ENCODE data around the gene VWF. TPM values are rescaled to one million over a fixed set of nuclear protein-coding genes. Genes with fewer than 3 reads are reported as not detected.

The VWF gene
- total RNA-seq, 1 experiment from 2014 or later: 0.41 TPM

- Histone ChIP-seq H3K9me3 (no peaks in the 10 kb centered on the region), H3K4me1 (peaks cover 41% of the 10 kb centered on the region), H3K36me3 (ENCODE audit: control insufficient read depth, insufficient read depth, low read length) (no peaks in the 10 kb centered on the region), H3K27me3 (replicated peaks; ENCODE audit: control insufficient read depth, insufficient read depth, low read length) (no peaks in the 10 kb centered on the region), H3K4me3 (ENCODE audit: low read depth, low read length) (no peak overlapping the region)
- Mint-ChIP-seq H3K27me3 (ENCODE audit: insufficient read depth, unreplicated experiment) (no peaks in the 10 kb centered on the region), H3K4me3 (ENCODE audit: unreplicated experiment) (no peak overlapping the region), H3K36me3 (ENCODE audit: insufficient read depth, unreplicated experiment) (peaks cover 6% of the 10 kb centered on the region), H3K9me3 (ENCODE audit: unreplicated experiment) (no peaks in the 10 kb centered on the region), H3K4me1 (ENCODE audit: low read depth, unreplicated experiment) (peaks cover 61% of the 10 kb centered on the region), H3K27ac (ENCODE audit: unreplicated experiment) (no peak overlapping the region)
- POLR2A ChIA-PET: no interaction called here
- CTCF ChIA-PET: interaction anchor here (1.0 to 1.6 kb wide), 7 partner anchors 16 to 211 kb away, joined by 3 to 18 read pairs (median 8); no protein-coding TSS in a partner anchor
- no TSS peak for BruUV-seq (replicated peaks)
- DNase-seq: no peak
- intact Hi-C loops (cut with micrococcal nuclease; ENCODE audit: unreplicated experiment): no loop called here
- no peak for TF ChIP-seq CTCF (IDR thresholded peaks at IDR 0.05; ENCODE audit: insufficient read depth in 1 of 2, low read depth in 1 of 2, low read length in 1 of 2, severe bottlenecking in 1 of 2, unreplicated experiment in 1 of 2)
Measured at GRCh38 chr12:6068227-6068626, 56.2 kb downstream of the VWF start.

GRCh38 chr12:6067152-6067916 is 57.1 kb downstream of the VWF start:
- no peak overlapping the region for H3K4me3 ChIP-seq (ENCODE audit: low read depth, low read length)
- H3K4me1 ChIP-seq: peaks cover 37% of the 10 kb centered on the region
- ChIA-PET CTCF (interaction anchor here (0.5 to 1.6 kb wide), 16 partner anchors 13 to 218 kb away, joined by 3 to 18 read pairs (median 4); no protein-coding TSS in a partner anchor), POLR2A (interaction anchor here (0.5 to 0.6 kb wide), 2 partner anchors 212 to 562 kb away, joined by 3 to 4 read pairs; no protein-coding TSS in a partner anchor)
- intact Hi-C loops (cut with micrococcal nuclease; ENCODE audit: unreplicated experiment): loop anchor here (1.0 kb wide), 3 partner anchors 128 to 218 kb away; no protein-coding TSS in a partner anchor
- Mint-ChIP-seq H3K4me1 (ENCODE audit: low read depth, unreplicated experiment) (peaks cover 64% of the 10 kb centered on the region), H3K27me3 (ENCODE audit: insufficient read depth, unreplicated experiment) (no peaks in the 10 kb centered on the region), H3K27ac (ENCODE audit: unreplicated experiment) (no peak overlapping the region), H3K36me3 (ENCODE audit: insufficient read depth, unreplicated experiment) (peaks cover 6% of the 10 kb centered on the region), H3K9me3 (ENCODE audit: unreplicated experiment) (no peaks in the 10 kb centered on the region), H3K4me3 (ENCODE audit: unreplicated experiment) (no peak overlapping the region)
- no peaks in the 10 kb centered on the region for H3K36me3 ChIP-seq (ENCODE audit: control insufficient read depth, insufficient read depth, low read length)
- peak; percentile 88 for DNase-seq
- H3K9me3 ChIP-seq: no peaks in the 10 kb centered on the region
- BruUV-seq (replicated peaks): no TSS peak
- H3K27me3 ChIP-seq (replicated peaks; ENCODE audit: control insufficient read depth, insufficient read depth, low read length): no peaks in the 10 kb centered on the region
- TF ChIP-seq CTCF (IDR thresholded peaks at IDR 0.05; ENCODE audit: insufficient read depth in 1 of 2, low read depth in 1 of 2, low read length in 1 of 2, severe bottlenecking in 1 of 2, unreplicated experiment in 1 of 2): peak; percentile 82 to 87

- TF ChIP-seq CTCF (IDR thresholded peaks at IDR 0.05; ENCODE audit: insufficient read depth in 1 of 2, low read depth in 1 of 2, low read length in 1 of 2, severe bottlenecking in 1 of 2, unreplicated experiment in 1 of 2): no peak
- no peak for DNase-seq
- no peak overlapping the region for H3K27ac Mint-ChIP-seq (ENCODE audit: unreplicated experiment)
- no peak overlapping the region for H3K4me3 Mint-ChIP-seq (ENCODE audit: unreplicated experiment)
- no peaks in the 10 kb centered on the region for H3K27me3 Mint-ChIP-seq (ENCODE audit: insufficient read depth, unreplicated experiment)
- Histone ChIP-seq H3K4me1 (peaks cover 33% of the 10 kb centered on the region), H3K4me3 (ENCODE audit: low read depth, low read length) (no peak overlapping the region), H3K36me3 (ENCODE audit: control insufficient read depth, insufficient read depth, low read length) (no peaks in the 10 kb centered on the region), H3K9me3 (no peaks in the 10 kb centered on the region), H3K27me3 (replicated peaks; ENCODE audit: control insufficient read depth, insufficient read depth, low read length) (no peaks in the 10 kb centered on the region)
- CTCF ChIA-PET: interaction anchor here (0.6 to 2.7 kb wide), 7 partner anchors 22 to 218 kb away, joined by 3 to 18 read pairs (median 5); no protein-coding TSS in a partner anchor
- intact Hi-C loops (cut with micrococcal nuclease; ENCODE audit: unreplicated experiment): loop anchor here (1.0 kb wide), 3 partner anchors 129 to 219 kb away; no protein-coding TSS in a partner anchor
- peaks cover 57% of the 10 kb centered on the region for H3K4me1 Mint-ChIP-seq (ENCODE audit: low read depth, unreplicated experiment)
- BruUV-seq (replicated peaks): no TSS peak
- POLR2A ChIA-PET: no interaction called here
- H3K36me3 Mint-ChIP-seq (ENCODE audit: insufficient read depth, unreplicated experiment): peaks cover 6% of the 10 kb centered on the region
- no peaks in the 10 kb centered on the region for H3K9me3 Mint-ChIP-seq (ENCODE audit: unreplicated experiment)
Measured at GRCh38 chr12:6066651-6067050, 57.8 kb downstream of the VWF start.

Measured in Caco-2 (cell line).